ENCODE measurements around the gene ZNFX1.

DNA sequence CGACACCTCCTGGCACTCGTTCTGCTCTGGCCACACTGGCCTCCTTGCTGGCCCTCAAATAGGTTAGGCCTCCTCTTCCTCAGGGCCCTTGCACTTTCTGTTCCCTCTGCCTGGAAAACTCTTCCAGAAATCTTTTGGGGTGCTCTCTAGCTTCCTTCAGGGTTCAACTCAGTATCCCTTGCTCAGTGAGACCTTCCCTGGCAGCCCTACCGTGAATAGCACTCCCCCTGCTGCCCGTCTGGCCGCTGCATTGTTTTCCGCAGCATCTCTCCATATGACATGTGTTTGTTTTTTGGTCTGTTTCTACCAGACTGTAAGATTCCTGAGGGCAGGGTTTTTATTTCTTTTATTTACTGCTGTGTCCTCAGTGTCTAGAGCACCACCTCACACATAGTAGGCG lies 52.0 kb downstream of the ZNFX1 start:
- TF ChIP-seq, protein P1, sequence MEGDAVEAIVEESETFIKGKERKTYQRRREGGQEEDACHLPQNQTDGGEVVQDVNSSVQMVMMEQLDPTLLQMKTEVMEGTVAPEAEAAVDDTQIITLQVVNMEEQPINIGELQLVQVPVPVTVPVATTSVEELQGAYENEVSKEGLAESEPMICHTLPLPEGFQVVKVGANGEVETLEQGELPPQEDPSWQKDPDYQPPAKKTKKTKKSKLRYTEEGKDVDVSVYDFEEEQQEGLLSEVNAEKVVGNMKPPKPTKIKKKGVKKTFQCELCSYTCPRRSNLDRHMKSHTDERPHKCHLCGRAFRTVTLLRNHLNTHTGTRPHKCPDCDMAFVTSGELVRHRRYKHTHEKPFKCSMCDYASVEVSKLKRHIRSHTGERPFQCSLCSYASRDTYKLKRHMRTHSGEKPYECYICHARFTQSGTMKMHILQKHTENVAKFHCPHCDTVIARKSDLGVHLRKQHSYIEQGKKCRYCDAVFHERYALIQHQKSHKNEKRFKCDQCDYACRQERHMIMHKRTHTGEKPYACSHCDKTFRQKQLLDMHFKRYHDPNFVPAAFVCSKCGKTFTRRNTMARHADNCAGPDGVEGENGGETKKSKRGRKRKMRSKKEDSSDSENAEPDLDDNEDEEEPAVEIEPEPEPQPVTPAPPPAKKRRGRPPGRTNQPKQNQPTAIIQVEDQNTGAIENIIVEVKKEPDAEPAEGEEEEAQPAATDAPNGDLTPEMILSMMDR (IDR thresholded peaks at IDR 0.05): no peak
- no peak for TF ChIP-seq POLR2A (IDR thresholded peaks at IDR 0.05)
